ENCODE data around the gene TRIM23.

DNA sequence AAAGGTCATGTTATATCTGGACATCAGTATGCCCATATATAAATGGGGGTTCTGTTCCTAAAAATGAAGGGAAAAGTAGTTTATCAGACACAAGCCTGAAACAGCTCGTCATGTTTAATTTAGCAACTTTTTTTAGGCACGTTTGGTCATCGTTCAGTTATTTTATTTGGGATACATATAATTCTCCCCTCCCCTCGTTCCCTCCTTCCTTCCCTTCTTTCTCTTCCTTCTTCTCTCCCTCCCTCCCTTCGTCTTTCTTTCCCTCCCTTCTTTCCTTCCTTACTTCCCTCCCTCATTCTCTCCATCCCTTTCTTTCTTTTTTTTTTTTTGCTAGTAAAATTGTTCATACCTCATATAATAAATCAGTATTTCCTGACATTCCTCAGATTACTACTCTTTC, 57.6 kb downstream of the TRIM23 start:
- TF ChIP-seq, protein P1, sequence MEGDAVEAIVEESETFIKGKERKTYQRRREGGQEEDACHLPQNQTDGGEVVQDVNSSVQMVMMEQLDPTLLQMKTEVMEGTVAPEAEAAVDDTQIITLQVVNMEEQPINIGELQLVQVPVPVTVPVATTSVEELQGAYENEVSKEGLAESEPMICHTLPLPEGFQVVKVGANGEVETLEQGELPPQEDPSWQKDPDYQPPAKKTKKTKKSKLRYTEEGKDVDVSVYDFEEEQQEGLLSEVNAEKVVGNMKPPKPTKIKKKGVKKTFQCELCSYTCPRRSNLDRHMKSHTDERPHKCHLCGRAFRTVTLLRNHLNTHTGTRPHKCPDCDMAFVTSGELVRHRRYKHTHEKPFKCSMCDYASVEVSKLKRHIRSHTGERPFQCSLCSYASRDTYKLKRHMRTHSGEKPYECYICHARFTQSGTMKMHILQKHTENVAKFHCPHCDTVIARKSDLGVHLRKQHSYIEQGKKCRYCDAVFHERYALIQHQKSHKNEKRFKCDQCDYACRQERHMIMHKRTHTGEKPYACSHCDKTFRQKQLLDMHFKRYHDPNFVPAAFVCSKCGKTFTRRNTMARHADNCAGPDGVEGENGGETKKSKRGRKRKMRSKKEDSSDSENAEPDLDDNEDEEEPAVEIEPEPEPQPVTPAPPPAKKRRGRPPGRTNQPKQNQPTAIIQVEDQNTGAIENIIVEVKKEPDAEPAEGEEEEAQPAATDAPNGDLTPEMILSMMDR (IDR thresholded peaks at IDR 0.05; ENCODE audit: borderline replicate concordance, extremely low read depth, low read length, poor library complexity, severe bottlenecking): no peak
- TF ChIP-seq EZH2 (IDR thresholded peaks at IDR 0.05; ENCODE audit: borderline replicate concordance, low read depth, low read length, severe bottlenecking): no peak

Measured in DND-41 (cell line).